ENCODE results near the gene RXRB.

Gene RXRB

GRCh38 chr6:33204415-33205190 is 4.1 kb upstream of the RXRB start, which contains the start of gene HSD17B8:
Gene HSD17B8, plus strand, starts transcription at chr6:33204655. Its CDS starts 14 bp downstream, at chr6:33204669.
- Mint-ChIP-seq H3K27me3 (ENCODE audit: low read depth) (no peaks in the 10 kb centered on the region), H3K9me3 (no peaks in the 10 kb centered on the region), H3K36me3 (ENCODE audit: low read depth) (peaks cover 38% of the 10 kb centered on the region), H3K27ac (peak within 1 kb of the TSS; percentile 92 to 99 (median 97)), H3K4me3 (peak within 1 kb of the TSS; percentile 99 to 100 (median 100)), H3K4me1 (peaks cover 67% of the 10 kb centered on the region)
- no peak for TF ChIP-seq CTCF (IDR thresholded peaks at IDR 0.05; ENCODE audit: unreplicated experiment in 3 of 3)

DNA sequence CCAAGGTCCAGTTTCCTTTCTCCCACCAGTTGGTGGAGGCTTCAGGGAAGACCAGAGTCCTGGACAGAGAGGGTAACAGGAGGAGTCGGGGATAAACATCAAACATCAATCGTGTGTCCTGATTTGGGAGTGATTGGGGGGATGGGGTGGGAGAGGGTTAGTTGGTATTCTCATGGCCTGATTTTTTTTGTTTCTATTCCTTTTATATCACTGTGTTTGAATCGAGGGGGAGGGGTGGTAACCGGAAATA is 3.6 kb upstream of the RXRB start:
- H3K4me3 Mint-ChIP-seq, result peak overlapping the region; percentile 99 to 100 (median 100)
- no peak for TF ChIP-seq CTCF (IDR thresholded peaks at IDR 0.05; ENCODE audit: unreplicated experiment in 3 of 3)
- H3K27ac Mint-ChIP-seq, result peak overlapping the region; percentile 92 to 99 (median 97)
- peaks cover 35% of the 10 kb centered on the region for H3K36me3 Mint-ChIP-seq (ENCODE audit: low read depth)
- no peaks in the 10 kb centered on the region for H3K27me3 Mint-ChIP-seq (ENCODE audit: low read depth)
- peaks cover 62% of the 10 kb centered on the region for H3K4me1 Mint-ChIP-seq
- H3K9me3 Mint-ChIP-seq, result no peaks in the 10 kb centered on the region

GRCh38 chr6:33203443-33204164 is 3.1 kb upstream of the RXRB start:
- peak overlapping the region; percentile 92 to 99 (median 97) for H3K27ac Mint-ChIP-seq
- no peaks in the 10 kb centered on the region for H3K9me3 Mint-ChIP-seq
- H3K36me3 Mint-ChIP-seq (ENCODE audit: low read depth), result peaks cover 35% of the 10 kb centered on the region
- peaks cover 62% of the 10 kb centered on the region for H3K4me1 Mint-ChIP-seq
- TF ChIP-seq CTCF (IDR thresholded peaks at IDR 0.05; ENCODE audit: unreplicated experiment in 3 of 3), result no peak
- peak overlapping the region; percentile 99 to 100 (median 100) for H3K4me3 Mint-ChIP-seq
- no peaks in the 10 kb centered on the region for H3K27me3 Mint-ChIP-seq (ENCODE audit: low read depth)

- no peak for TF ChIP-seq CTCF (IDR thresholded peaks at IDR 0.05; ENCODE audit: unreplicated experiment in 3 of 3)
- H3K9me3 Mint-ChIP-seq, result no peaks in the 10 kb centered on the region
- H3K4me1 Mint-ChIP-seq, result peaks cover 70% of the 10 kb centered on the region
- H3K27ac Mint-ChIP-seq, result peak overlapping the region; percentile 97 to 100 (median 99)
- H3K4me3 Mint-ChIP-seq, result peak overlapping the region; percentile 99 to 100 (median 100)
- H3K27me3 Mint-ChIP-seq (ENCODE audit: low read depth), result no peaks in the 10 kb centered on the region
- peaks cover 35% of the 10 kb centered on the region for H3K36me3 Mint-ChIP-seq (ENCODE audit: low read depth)
Measured at GRCh38 chr6:33202799-33203198, 2.3 kb upstream of the RXRB start.

GRCh38 chr6:33201935-33202334 is 1.5 kb upstream of the RXRB start:
- Mint-ChIP-seq H3K27me3 (ENCODE audit: low read depth) (no peaks in the 10 kb centered on the region), H3K27ac (peak overlapping the region; percentile 97 to 100 (median 99)), H3K4me3 (peak overlapping the region; percentile 99 to 100 (median 100)), H3K4me1 (peaks cover 77% of the 10 kb centered on the region), H3K9me3 (no peaks in the 10 kb centered on the region), H3K36me3 (ENCODE audit: low read depth) (peaks cover 42% of the 10 kb centered on the region)
- TF ChIP-seq CTCF (IDR thresholded peaks at IDR 0.05; ENCODE audit: unreplicated experiment in 3 of 3), result no peak

All from nephron (organoid).